K562 (cell line): Measurements from ENCODE around the gene PYDC1. TPM values are rescaled to one million over a fixed set of nuclear protein-coding genes. Genes with fewer than 3 reads are reported as not detected.

Source experiments
- ESRRA ChIP-seq: fragments of 450-650 bp; IDR thresholded peaks from 2 replicates; pipeline ENCODE4 v1.6.1; 2014; ENCODE audit warnings: low read depth, mild to moderate bottlenecking, moderate library complexity, borderline replicate concordance
- ETV1 ChIP-seq: fragments of 450-650 bp; conservative IDR thresholded peaks from 2 replicates; pipeline ENCODE4 v1.6.1; 2016; ENCODE audit warnings: missing genetic modification characterization, control low read depth, low read depth, missing compliant biosample characterization
- HDAC2 ChIP-seq: fragments of 450-650 bp; IDR thresholded peaks from 2 replicates; pipeline ENCODE4 v1.6.1; 2016; ENCODE audit warnings: mild to moderate bottlenecking
- MED1 ChIP-seq: sonication (generic); formaldehyde crosslinking; IDR thresholded peaks from 2 replicates; pipeline ENCODE4 v1.8.1; 2023; ENCODE audit warnings: missing genetic modification reagents, borderline replicate concordance
- MTA3 ChIP-seq: fragments of 450-650 bp; formaldehyde crosslinking; IDR thresholded peaks from 2 replicates; pipeline ENCODE4 v1.6.1; 2017; ENCODE audit warnings: mild to moderate bottlenecking, borderline replicate concordance
- SMAD2 ChIP-seq: fragments of 150-350 bp; IDR thresholded peaks from 2 replicates; pipeline ENCODE4 v1.6.1; 2014; ENCODE audit warnings: low read depth, mild to moderate bottlenecking, low read length
- SMARCA4 ChIP-seq: fragments of 450-650 bp; IDR thresholded peaks from 2 replicates; pipeline ENCODE4 v1.6.1; 2016
- SMARCA5 ChIP-seq: fragments of 450-650 bp; IDR thresholded peaks from 2 replicates; pipeline ENCODE4 v1.6.1; 2016
- THAP7 ChIP-seq: fragments of 250-450 bp; sonication (Bioruptor Pico); IDR thresholded peaks from 2 replicates; pipeline ENCODE4 v1.5.0; 2021
- ZNF431 ChIP-seq: sonication (generic); formaldehyde crosslinking; IDR thresholded peaks from 2 replicates; pipeline ENCODE4 v1.8.0; 2022; ENCODE audit warnings: mild to moderate bottlenecking, missing genetic modification reagents
- ZNF780A ChIP-seq: fragments of 250-450 bp; sonication (Bioruptor Pico); IDR thresholded peaks from 2 replicates; pipeline ENCODE4 v1.5.0; 2021; ENCODE audit warnings: mild to moderate bottlenecking
- polyA plus RNA-seq, 8 experiments: library from polyadenylated mRNA; depleted of rRNA in 4 of 8; stranded (reverse) in 5 of 8; unstranded in 3 of 8; fragments of >200 nt; fragmentation: Nextera tagmentation in 2 of 8; fragmentation: Illumina TruSeq in 1 of 8; extraction: Ambion mirVana in 2 of 8; extraction: Trizol in 1 of 8; gene quantifications; 2 replicates each; pipeline versions ENCODE4 v1.2.1 to v1.2.3, GENCODE V29; 2011 to 2014; ENCODE audit warnings: inconsistent platforms in 1 of 8, missing spikeins in 1 of 8
- total RNA-seq, 7 experiments: library from RNA; depleted of rRNA in 6 of 7; stranded (reverse); fragments of >200 nt in 6 of 7; fragmentation: Illumina TruSeq in 2 of 7; extraction: Trizol in 2 of 7; gene quantifications; 2 replicates each; pipeline versions ENCODE4 v1.2.1 to v1.2.3, GENCODE V29; 2011 to 2021; ENCODE audit warnings: low replicate concordance in 1 of 7
- TF ChIP-seq, protein P1 (sequence below), 2 experiments: fragments of 450-650 bp; IDR thresholded peaks; 2 replicates each; pipeline ENCODE4 v1.6.1; 2016
- TF ChIP-seq, protein P2 (sequence below), 2 experiments: fragments of 150-350 bp in 1 of 2; IDR thresholded peaks; 2 replicates each; pipeline ENCODE4 v1.6.1; 2012 to 2016; ENCODE audit warnings: low read depth in 2 of 2, low read length in 2 of 2, mild to moderate bottlenecking in 1 of 2, moderate library complexity in 1 of 2

Gene PYDC1
- total and polyA plus RNA-seq, 9 of the 15 experiments (the other 6 are each of a cell fraction or from before 2014, with no cell fraction given) = not detected

GRCh38 chr16:31251435-31251834, 34.5 kb upstream of the PYDC1 start (continued):
- TF ChIP-seq SMARCA5 (0 out of 2 replicates have a peak, but pooled peaks have one; percentile 17), ZNF780A (no peak), ESRRA (peak; percentile 64), MED1 (CRISPR knock-in tag) (no peak), SMARCA4 (no peak), THAP7 (CRISPR knock-in tag) (no peak), ETV1 (tag) (no peak), HDAC2 (peak; percentile 64; the same call in 1 of the 2 replicates), SMAD2 (no peak), MTA3 (no peak), ZNF431 (CRISPR knock-in tag) (no peak)
- TF ChIP-seq, protein P1, sequence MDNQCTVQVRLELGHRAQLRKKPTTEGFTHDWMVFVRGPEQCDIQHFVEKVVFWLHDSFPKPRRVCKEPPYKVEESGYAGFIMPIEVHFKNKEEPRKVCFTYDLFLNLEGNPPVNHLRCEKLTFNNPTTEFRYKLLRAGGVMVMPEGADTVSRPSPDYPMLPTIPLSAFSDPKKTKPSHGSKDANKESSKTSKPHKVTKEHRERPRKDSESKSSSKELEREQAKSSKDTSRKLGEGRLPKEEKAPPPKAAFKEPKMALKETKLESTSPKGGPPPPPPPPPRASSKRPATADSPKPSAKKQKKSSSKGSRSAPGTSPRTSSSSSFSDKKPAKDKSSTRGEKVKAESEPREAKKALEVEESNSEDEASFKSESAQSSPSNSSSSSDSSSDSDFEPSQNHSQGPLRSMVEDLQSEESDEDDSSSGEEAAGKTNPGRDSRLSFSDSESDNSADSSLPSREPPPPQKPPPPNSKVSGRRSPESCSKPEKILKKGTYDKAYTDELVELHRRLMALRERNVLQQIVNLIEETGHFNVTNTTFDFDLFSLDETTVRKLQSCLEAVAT (IDR thresholded peaks at IDR 0.05) = no peak
- TF ChIP-seq, protein P2, sequence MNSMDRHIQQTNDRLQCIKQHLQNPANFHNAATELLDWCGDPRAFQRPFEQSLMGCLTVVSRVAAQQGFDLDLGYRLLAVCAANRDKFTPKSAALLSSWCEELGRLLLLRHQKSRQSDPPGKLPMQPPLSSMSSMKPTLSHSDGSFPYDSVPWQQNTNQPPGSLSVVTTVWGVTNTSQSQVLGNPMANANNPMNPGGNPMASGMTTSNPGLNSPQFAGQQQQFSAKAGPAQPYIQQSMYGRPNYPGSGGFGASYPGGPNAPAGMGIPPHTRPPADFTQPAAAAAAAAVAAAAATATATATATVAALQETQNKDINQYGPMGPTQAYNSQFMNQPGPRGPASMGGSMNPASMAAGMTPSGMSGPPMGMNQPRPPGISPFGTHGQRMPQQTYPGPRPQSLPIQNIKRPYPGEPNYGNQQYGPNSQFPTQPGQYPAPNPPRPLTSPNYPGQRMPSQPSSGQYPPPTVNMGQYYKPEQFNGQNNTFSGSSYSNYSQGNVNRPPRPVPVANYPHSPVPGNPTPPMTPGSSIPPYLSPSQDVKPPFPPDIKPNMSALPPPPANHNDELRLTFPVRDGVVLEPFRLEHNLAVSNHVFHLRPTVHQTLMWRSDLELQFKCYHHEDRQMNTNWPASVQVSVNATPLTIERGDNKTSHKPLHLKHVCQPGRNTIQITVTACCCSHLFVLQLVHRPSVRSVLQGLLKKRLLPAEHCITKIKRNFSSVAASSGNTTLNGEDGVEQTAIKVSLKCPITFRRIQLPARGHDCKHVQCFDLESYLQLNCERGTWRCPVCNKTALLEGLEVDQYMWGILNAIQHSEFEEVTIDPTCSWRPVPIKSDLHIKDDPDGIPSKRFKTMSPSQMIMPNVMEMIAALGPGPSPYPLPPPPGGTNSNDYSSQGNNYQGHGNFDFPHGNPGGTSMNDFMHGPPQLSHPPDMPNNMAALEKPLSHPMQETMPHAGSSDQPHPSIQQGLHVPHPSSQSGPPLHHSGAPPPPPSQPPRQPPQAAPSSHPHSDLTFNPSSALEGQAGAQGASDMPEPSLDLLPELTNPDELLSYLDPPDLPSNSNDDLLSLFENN (IDR thresholded peaks at IDR 0.05; ENCODE audit: low read depth in 2 of 2, low read length in 2 of 2) = no peak
- TF ChIP-seq, all 486 proteins: peak for 8
